ENCODE results near the gene FMR1.

FMR1 gene

DNA sequence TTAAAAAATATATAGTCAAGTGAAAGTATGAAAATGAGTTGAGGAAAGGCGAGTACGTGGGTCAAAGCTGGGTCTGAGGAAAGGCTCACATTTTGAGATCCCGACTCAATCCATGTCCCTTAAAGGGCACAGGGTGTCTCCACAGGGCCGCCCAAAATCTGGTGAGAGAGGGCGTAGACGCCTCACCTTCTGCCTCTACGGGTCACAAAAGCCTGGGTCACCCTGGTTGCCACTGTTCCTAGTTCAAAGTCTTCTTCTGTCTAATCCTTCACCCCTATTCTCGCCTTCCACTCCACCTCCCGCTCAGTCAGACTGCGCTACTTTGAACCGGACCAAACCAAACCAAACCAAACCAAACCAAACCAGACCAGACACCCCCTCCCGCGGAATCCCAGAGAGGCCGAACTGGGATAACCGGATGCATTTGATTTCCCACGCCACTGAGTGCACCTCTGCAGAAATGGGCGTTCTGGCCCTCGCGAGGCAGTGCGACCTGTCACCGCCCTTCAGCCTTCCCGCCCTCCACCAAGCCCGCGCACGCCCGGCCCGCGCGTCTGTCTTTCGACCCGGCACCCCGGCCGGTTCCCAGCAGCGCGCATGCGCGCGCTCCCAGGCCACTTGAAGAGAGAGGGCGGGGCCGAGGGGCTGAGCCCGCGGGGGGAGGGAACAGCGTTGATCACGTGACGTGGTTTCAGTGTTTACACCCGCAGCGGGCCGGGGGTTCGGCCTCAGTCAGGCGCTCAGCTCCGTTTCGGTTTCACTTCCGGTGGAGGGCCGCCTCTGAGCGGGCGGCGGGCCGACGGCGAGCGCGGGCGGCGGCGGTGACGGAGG, at the start of gene FMR1:
TSS of gene FMR1 (plus strand) at position 728 of the 831 bp plus-strand sequence. CDS start 261 bp downstream, outside the sequence.
- H3K27ac ChIP-seq (ENCODE audit: low read depth, low read length), result peak within 1 kb of the TSS; percentile 66
- peak within 1 kb of the TSS; percentile 95 for H2AFZ ChIP-seq (ENCODE audit: low read depth, low read length, severe bottlenecking)
- H3K79me2 ChIP-seq (ENCODE audit: insufficient read depth, low read length), result peaks cover 36% of the 10 kb centered on the region
- H3K4me2 ChIP-seq (ENCODE audit: low read depth, low read length, poor library complexity, severe bottlenecking), result peak within 1 kb of the TSS; percentile 92
- H3K36me3 ChIP-seq (ENCODE audit: low read length), result no peaks in the 10 kb centered on the region
- H3K27me3 ChIP-seq (ENCODE audit: low read length), result no peaks in the 10 kb centered on the region
- no peaks in the 10 kb centered on the region for H3F3A ChIP-seq (ENCODE audit: insufficient read depth)
- no peaks in the 10 kb centered on the region for H3K9me3 ChIP-seq (ENCODE audit: insufficient read depth, low read length)
- peaks cover 26% of the 10 kb centered on the region for H4K20me1 ChIP-seq (ENCODE audit: low read depth, low read length)
- H3K9ac ChIP-seq (ENCODE audit: low read length), result peak within 1 kb of the TSS; percentile 92
- H3K9me2 ChIP-seq (replicated peaks; ENCODE audit: insufficient read depth, low read length), result no peaks in the 10 kb centered on the region
- TF ChIP-seq, protein P1, sequence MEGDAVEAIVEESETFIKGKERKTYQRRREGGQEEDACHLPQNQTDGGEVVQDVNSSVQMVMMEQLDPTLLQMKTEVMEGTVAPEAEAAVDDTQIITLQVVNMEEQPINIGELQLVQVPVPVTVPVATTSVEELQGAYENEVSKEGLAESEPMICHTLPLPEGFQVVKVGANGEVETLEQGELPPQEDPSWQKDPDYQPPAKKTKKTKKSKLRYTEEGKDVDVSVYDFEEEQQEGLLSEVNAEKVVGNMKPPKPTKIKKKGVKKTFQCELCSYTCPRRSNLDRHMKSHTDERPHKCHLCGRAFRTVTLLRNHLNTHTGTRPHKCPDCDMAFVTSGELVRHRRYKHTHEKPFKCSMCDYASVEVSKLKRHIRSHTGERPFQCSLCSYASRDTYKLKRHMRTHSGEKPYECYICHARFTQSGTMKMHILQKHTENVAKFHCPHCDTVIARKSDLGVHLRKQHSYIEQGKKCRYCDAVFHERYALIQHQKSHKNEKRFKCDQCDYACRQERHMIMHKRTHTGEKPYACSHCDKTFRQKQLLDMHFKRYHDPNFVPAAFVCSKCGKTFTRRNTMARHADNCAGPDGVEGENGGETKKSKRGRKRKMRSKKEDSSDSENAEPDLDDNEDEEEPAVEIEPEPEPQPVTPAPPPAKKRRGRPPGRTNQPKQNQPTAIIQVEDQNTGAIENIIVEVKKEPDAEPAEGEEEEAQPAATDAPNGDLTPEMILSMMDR (IDR thresholded peaks at IDR 0.05; ENCODE audit: insufficient read depth, low read length, poor library complexity, severe bottlenecking), result no peak
- no peak for TF ChIP-seq EZH2phosphoT487 (conservative IDR thresholded peaks at IDR 0.05; ENCODE audit: low read length)
- H3K4me3 ChIP-seq (ENCODE audit: insufficient read depth, low read length, poor library complexity, severe bottlenecking), result peak within 1 kb of the TSS; percentile 74

DNA sequence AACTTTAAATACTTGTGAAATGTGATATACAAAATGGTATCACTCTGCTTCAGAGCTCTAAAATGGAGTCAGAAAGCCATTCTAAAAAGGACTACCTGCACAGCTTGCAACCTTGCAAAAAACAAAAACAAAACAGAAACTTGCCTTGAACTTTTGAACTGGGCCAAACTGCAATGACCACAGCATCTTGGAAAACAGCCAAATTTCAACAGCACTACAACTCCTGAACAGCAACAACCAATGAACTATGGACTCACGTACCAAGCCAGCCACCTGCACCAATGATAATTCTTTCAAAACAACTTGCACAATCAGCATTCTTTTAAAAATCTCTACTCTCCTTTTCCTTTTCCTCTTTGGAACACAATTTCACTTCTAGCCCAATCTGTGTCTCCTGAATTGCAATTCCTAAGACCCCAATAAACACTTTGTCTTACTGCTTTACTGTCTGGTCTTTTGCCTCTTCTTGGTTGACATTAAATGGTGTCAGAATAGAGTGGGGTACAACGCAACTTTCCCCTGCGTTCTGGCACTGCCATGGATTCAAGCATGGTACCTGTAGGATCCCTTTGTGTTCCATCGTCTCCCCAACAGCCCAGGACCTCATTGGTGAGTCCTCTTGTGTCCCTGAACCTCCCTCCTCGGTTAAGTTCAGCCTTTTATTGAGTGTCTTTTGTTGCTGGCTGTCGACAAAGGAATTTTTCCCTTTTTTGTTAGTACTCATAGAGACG, 35.7 kb upstream of the FMR1 start:
- Histone ChIP-seq H3K4me3 (ENCODE audit: insufficient read depth, low read length, poor library complexity, severe bottlenecking) (no peak overlapping the region), H3F3A (ENCODE audit: insufficient read depth) (no peaks in the 10 kb centered on the region), H3K9me2 (replicated peaks; ENCODE audit: insufficient read depth, low read length) (no peaks in the 10 kb centered on the region), H3K36me3 (ENCODE audit: low read length) (no peaks in the 10 kb centered on the region), H3K9me3 (ENCODE audit: insufficient read depth, low read length) (no peaks in the 10 kb centered on the region), H3K79me2 (ENCODE audit: insufficient read depth, low read length) (no peaks in the 10 kb centered on the region), H3K27me3 (ENCODE audit: low read length) (no peaks in the 10 kb centered on the region), H3K9ac (ENCODE audit: low read length) (no peak overlapping the region), H3K27ac (ENCODE audit: low read depth, low read length) (no peak overlapping the region), H4K20me1 (ENCODE audit: low read depth, low read length) (no peaks in the 10 kb centered on the region), H2AFZ (ENCODE audit: low read depth, low read length, severe bottlenecking) (no peak overlapping the region), H3K4me2 (ENCODE audit: low read depth, low read length, poor library complexity, severe bottlenecking) (no peak overlapping the region)
- TF ChIP-seq, protein P1 (IDR thresholded peaks at IDR 0.05; ENCODE audit: insufficient read depth, low read length, poor library complexity, severe bottlenecking), result no peak
- TF ChIP-seq EZH2phosphoT487 (conservative IDR thresholded peaks at IDR 0.05; ENCODE audit: low read length), result no peak

DNA sequence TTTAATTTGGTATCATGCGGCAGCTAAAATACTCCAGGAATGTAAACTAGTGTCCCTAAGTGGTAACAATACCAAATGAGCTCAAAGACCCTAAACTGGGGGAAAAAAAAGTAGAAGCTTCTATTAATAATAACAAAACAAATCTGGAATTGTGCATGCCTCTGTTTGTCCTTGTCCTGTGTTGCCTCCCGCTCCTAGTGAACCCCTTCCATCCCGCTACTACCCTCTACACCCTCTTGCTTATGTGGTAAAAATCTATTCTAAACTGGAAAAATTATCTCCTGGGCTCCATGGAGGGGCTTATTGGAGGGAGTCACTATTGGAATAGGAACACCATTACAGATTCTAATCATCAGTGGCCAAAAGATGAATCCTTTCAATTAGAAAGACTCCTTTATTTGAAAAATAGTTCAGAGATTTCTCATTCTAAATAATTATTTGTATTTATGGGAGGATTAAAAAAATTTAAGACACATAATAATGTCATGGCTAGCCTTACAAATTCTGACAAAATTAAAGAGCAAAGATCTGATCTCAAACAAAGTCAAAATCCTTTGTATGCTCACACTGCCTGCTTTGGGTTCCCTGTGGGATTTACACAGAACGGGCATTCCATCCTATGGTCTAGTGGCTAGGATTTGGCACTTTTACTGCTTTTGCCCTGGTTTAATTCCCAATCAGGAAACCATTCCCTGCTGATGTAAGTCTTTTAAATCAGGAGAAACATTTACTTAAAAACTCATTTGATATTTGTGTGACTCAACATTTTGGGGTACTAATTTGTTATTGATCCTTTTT, 34.7 kb upstream of the FMR1 start:
- H2AFZ ChIP-seq (ENCODE audit: low read depth, low read length, severe bottlenecking), result no peak overlapping the region
- no peak overlapping the region for H3K27ac ChIP-seq (ENCODE audit: low read depth, low read length)
- H3F3A ChIP-seq (ENCODE audit: insufficient read depth), result no peaks in the 10 kb centered on the region
- TF ChIP-seq EZH2phosphoT487 (conservative IDR thresholded peaks at IDR 0.05; ENCODE audit: low read length), result no peak
- TF ChIP-seq, protein P1 (IDR thresholded peaks at IDR 0.05; ENCODE audit: insufficient read depth, low read length, poor library complexity, severe bottlenecking), result no peak
- no peaks in the 10 kb centered on the region for H3K79me2 ChIP-seq (ENCODE audit: insufficient read depth, low read length)
- no peaks in the 10 kb centered on the region for H3K9me2 ChIP-seq (replicated peaks; ENCODE audit: insufficient read depth, low read length)
- H3K9ac ChIP-seq (ENCODE audit: low read length), result no peak overlapping the region
- H3K9me3 ChIP-seq (ENCODE audit: insufficient read depth, low read length), result no peaks in the 10 kb centered on the region
- no peaks in the 10 kb centered on the region for H3K36me3 ChIP-seq (ENCODE audit: low read length)
- H3K4me2 ChIP-seq (ENCODE audit: low read depth, low read length, poor library complexity, severe bottlenecking), result no peak overlapping the region
- H3K27me3 ChIP-seq (ENCODE audit: low read length), result no peaks in the 10 kb centered on the region
- no peak overlapping the region for H3K4me3 ChIP-seq (ENCODE audit: insufficient read depth, low read length, poor library complexity, severe bottlenecking)
- H4K20me1 ChIP-seq (ENCODE audit: low read depth, low read length), result no peaks in the 10 kb centered on the region

All from SU-DHL-6 (cell line).